GM12878 (cell line): ENCODE data around the gene ZCCHC24. TPM values are rescaled to one million over a fixed set of nuclear protein-coding genes. Genes with fewer than 3 reads are reported as not detected.

ENCODE experiments used
- BMI1 ChIP-seq: fragments of 450-650 bp; IDR thresholded peaks from 2 replicates; pipeline ENCODE4 v1.6.1; 2016; ENCODE audit warnings: mild to moderate bottlenecking, moderate library complexity, borderline replicate concordance
- CHD2 ChIP-seq: IDR thresholded peaks from 2 replicates; pipeline ENCODE4 v1.6.1; 2011; ENCODE audit warnings: low read depth, low read length, improper control_type of control experiment, borderline replicate concordance
- HDAC6 ChIP-seq: fragments of 200-600 bp; sonication (generic); IDR thresholded peaks from one replicate; pipeline ENCODE4 v1.8.0; 2017; ENCODE audit warnings: antibody characterized with exemption; ENCODE audit not compliant: unreplicated experiment
- JUNB ChIP-seq: IDR thresholded peaks from 2 replicates; pipeline ENCODE4 v1.6.1; 2016; ENCODE audit warnings: antibody characterized with exemption, mild to moderate bottlenecking
- MAX ChIP-seq: IDR thresholded peaks from 2 replicates; pipeline ENCODE4 v1.6.1; 2012; ENCODE audit warnings: low read depth, low read length, improper control_type of control experiment
- SREBF1 ChIP-seq: IDR thresholded peaks from 2 replicates; pipeline ENCODE4 v1.6.1; 2012; ENCODE audit warnings: mild to moderate bottlenecking, low read length
- TAF1 ChIP-seq: IDR thresholded peaks from 2 replicates; pipeline ENCODE4 v1.6.1; 2011; ENCODE audit warnings: mild to moderate bottlenecking, low read depth, low read length, borderline replicate concordance
- polyA plus RNA-seq, 11 experiments: library from polyadenylated mRNA; depleted of rRNA in 4 of 11; unstranded in 6 of 11; stranded (reverse) in 5 of 11; fragments of >200 nt; fragmentation: Nextera tagmentation in 4 of 11; fragmentation: Illumina TruSeq in 1 of 11; extraction: Ambion mirVana in 4 of 11; extraction: Trizol in 1 of 11; gene quantifications; 1 replicate in 1 of 11; 2 replicates in 10 of 11; pipeline versions ENCODE4 v1.2.1 to v1.2.3, GENCODE V29; 2011 to 2016; ENCODE audit warnings: inconsistent platforms in 2 of 11, missing spikeins in 2 of 11, low read depth in 1 of 11
- total RNA-seq, 4 experiments: library from RNA; depleted of rRNA in 3 of 4; stranded (reverse); fragments of >200 nt in 3 of 4; fragmentation: Illumina TruSeq in 1 of 4; extraction: Trizol in 1 of 4; gene quantifications; 2 replicates each; pipeline versions ENCODE4 v1.2.1 to v1.2.3, GENCODE V29; 2013 to 2021
- TF ChIP-seq, protein P1 (sequence below): IDR thresholded peaks from 2 replicates; pipeline ENCODE4 v1.6.1; 2012; ENCODE audit warnings: low read depth, low read length, improper control_type of control experiment
- TF ChIP-seq, protein P2 (sequence below), 3 experiments: IDR thresholded peaks in 2 of 3; conservative IDR thresholded peaks in 1 of 3; 2 replicates each; pipeline ENCODE4 v1.5.1; 2011; ENCODE audit warnings: low read depth in 3 of 3, low read length in 3 of 3, mild to moderate bottlenecking in 3 of 3, control low read depth in 2 of 3, moderate library complexity in 2 of 3, inconsistent platforms in 1 of 3, mixed read lengths in 1 of 3; ENCODE audit not compliant: control insufficient read depth in 2 of 3, insufficient read depth in 1 of 3; ENCODE audit errors: extremely low read depth in 1 of 3

Gene ZCCHC24
- total and polyA plus RNA-seq, 10 of the 15 experiments (the other 5 are each of a cell fraction or from before 2014, with no cell fraction given), result 0.02 to 0.62 (median 0.04) TPM; not detected in 4

DNA sequence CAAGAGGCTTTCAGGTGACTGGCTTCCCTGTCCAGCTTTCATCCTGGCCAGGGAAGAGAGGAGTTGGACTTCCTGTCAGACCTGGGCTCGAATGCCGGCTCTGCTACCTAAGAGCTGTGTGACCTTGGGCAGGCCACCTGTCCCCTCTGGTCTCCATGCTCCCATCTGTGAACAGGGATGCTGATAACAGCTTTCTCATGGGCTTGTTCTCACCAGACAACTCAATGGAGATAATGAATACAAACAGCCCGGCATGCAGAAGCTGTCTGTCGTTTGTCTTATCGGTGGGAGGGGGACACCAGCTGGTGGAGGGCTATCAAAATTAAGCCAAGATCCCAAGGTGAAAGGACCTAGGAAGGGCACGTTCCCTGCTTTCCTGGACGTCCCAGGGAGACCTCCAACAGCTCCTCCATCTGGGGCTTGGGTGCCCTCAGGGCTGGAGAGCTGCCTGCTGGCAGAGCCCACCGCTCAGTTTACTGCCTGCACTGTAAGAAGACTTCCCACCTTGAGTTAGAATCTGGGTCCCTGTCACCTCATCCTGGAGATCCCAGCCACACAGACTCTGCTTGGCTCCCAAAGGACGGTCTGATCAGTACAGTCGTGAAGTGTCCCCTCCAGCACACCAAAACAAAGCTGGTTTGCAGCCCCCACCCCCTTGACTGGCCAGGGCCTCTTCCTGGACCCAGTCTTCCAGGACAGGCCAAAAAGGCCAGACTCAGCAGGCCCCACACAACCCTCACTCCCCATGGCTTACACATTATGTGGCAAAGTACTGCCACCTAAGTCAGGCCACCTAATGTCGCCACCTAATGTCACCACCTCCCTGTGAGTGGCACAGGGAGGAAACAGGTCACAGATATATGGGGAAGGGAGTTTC is 57.2 kb downstream of the ZCCHC24 start (continued):
- TF ChIP-seq SREBF1, result no peak
- TF ChIP-seq CHD2, result no peak
- TF ChIP-seq MAX, result no peak
- no peak for TF ChIP-seq HDAC6
- TF ChIP-seq, protein P1, sequence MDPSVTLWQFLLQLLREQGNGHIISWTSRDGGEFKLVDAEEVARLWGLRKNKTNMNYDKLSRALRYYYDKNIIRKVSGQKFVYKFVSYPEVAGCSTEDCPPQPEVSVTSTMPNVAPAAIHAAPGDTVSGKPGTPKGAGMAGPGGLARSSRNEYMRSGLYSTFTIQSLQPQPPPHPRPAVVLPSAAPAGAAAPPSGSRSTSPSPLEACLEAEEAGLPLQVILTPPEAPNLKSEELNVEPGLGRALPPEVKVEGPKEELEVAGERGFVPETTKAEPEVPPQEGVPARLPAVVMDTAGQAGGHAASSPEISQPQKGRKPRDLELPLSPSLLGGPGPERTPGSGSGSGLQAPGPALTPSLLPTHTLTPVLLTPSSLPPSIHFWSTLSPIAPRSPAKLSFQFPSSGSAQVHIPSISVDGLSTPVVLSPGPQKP, result no peak
- TF ChIP-seq JUNB, result no peak
- TF ChIP-seq BMI1, result no peak
- no peak for TF ChIP-seq TAF1
- TF ChIP-seq, protein P2, sequence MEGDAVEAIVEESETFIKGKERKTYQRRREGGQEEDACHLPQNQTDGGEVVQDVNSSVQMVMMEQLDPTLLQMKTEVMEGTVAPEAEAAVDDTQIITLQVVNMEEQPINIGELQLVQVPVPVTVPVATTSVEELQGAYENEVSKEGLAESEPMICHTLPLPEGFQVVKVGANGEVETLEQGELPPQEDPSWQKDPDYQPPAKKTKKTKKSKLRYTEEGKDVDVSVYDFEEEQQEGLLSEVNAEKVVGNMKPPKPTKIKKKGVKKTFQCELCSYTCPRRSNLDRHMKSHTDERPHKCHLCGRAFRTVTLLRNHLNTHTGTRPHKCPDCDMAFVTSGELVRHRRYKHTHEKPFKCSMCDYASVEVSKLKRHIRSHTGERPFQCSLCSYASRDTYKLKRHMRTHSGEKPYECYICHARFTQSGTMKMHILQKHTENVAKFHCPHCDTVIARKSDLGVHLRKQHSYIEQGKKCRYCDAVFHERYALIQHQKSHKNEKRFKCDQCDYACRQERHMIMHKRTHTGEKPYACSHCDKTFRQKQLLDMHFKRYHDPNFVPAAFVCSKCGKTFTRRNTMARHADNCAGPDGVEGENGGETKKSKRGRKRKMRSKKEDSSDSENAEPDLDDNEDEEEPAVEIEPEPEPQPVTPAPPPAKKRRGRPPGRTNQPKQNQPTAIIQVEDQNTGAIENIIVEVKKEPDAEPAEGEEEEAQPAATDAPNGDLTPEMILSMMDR (IDR thresholded peaks at IDR 0.05 in 2 of 3, conservative IDR thresholded peaks at IDR 0.05 in 1 of 3; ENCODE audit: control insufficient read depth in 2 of 3, extremely low read depth in 1 of 3, insufficient read depth in 1 of 3, low read depth in 3 of 3, low read length in 3 of 3), result no peak
